ENCODE measurements around the gene CDCA7. TPM values are rescaled to one million over a fixed set of nuclear protein-coding genes. Genes with fewer than 3 reads are reported as not detected.
"Not testable (repeated sequence)": the region's sequence is repeated elsewhere in the genome, so short reads cannot be mapped to it uniquely, and the experiment has no call there.

CDCA7 gene
- total RNA-seq, result under 1 TPM; 0.29 to 0.97 TPM
- long read RNA-seq, partial matches to known transcripts, result 1 of 1 reads
- long read RNA-seq, other reads (novel, unspliced or antisense), result 0 of 1 reads

- intact Hi-C loops (cut with DNase I), result loop anchor here in 1 of 2 donors (10.0 kb wide), 1 partner anchor 120 kb away; no protein-coding TSS in a partner anchor
- peak; percentile 92 to 93 for ATAC-seq
- peak; percentile 52 for DNase-seq
These were observed at the start of gene CDCA7 for GRCh38 chr2:173354582-173355131. Gene CDCA7 (plus strand): TSS chr2:173354872. CDS start chr2:173354964, 92 bp downstream.

- DNase-seq (no peak), ATAC-seq (no peak)
- intact Hi-C loops (cut with DNase I), result no loop called here
These were observed 49.4 kb upstream of the CDCA7 start for GRCh38 chr2:173305303-173305702.

GRCh38 chr2:173307293-173307692, 47.4 kb upstream of the CDCA7 start:
- ATAC-seq, result no peak
- intact Hi-C loops (cut with DNase I), result no loop called here
- DNase-seq, result no peak

GRCh38 chr2:173309370-173309769, 45.3 kb upstream of the CDCA7 start:
- DNase-seq; intact Hi-C loops (cut with DNase I); ATAC-seq: not testable (repeated sequence)

GRCh38 chr2:173311844-173312606, 42.6 kb upstream of the CDCA7 start:
- intact Hi-C loops (cut with DNase I), result no loop called here
- no peak for ATAC-seq
- DNase-seq, result no peak

GRCh38 chr2:173323371-173323770, 31.3 kb upstream of the CDCA7 start:
- ATAC-seq, result no peak
- intact Hi-C loops (cut with DNase I), result no loop called here
- no peak for DNase-seq

GRCh38 chr2:173326806-173327205, 27.9 kb upstream of the CDCA7 start:
- DNase-seq, result no peak
- ATAC-seq, result no peak
- intact Hi-C loops (cut with DNase I), result no loop called here

GRCh38 chr2:173327421-173327820, 27.3 kb upstream of the CDCA7 start:
- intact Hi-C loops (cut with DNase I), result no loop called here
- DNase-seq (no peak), ATAC-seq (no peak)

- ATAC-seq; DNase-seq; intact Hi-C loops (cut with DNase I): not testable (repeated sequence)
These were observed 21.7 kb upstream of the CDCA7 start for GRCh38 chr2:173333003-173333402.

- intact Hi-C loops (cut with DNase I), result no loop called here
- ATAC-seq (no peak), DNase-seq (no peak)
These were observed 14.9 kb upstream of the CDCA7 start for GRCh38 chr2:173339807-173340206.

GRCh38 chr2:173343921-173344320, 10.8 kb upstream of the CDCA7 start:
- ATAC-seq (no peak), DNase-seq (no peak)
- intact Hi-C loops (cut with DNase I), result no loop called here

GRCh38 chr2:173346035-173346434, 8.6 kb upstream of the CDCA7 start:
- ATAC-seq (no peak), DNase-seq (no peak)
- intact Hi-C loops (cut with DNase I), result no loop called here

GRCh38 chr2:173347305-173348168, 7.1 kb upstream of the CDCA7 start:
- ATAC-seq (no peak), DNase-seq (no peak)
- intact Hi-C loops (cut with DNase I), result no loop called here

- DNase-seq (no peak), ATAC-seq (no peak)
- intact Hi-C loops (cut with DNase I), result no loop called here
These were observed 5.4 kb upstream of the CDCA7 start for GRCh38 chr2:173349287-173349686.

- DNase-seq, result no peak
- no peak for ATAC-seq
- intact Hi-C loops (cut with DNase I), result loop anchor here in 1 of 2 donors (10.0 kb wide), 1 partner anchor 116 kb away; no protein-coding TSS in a partner anchor
These were observed 4.3 kb upstream of the CDCA7 start for GRCh38 chr2:173350383-173350782.

- ATAC-seq (no peak), DNase-seq (no peak)
- intact Hi-C loops (cut with DNase I), result loop anchor here in 1 of 2 donors (10.0 kb wide), 1 partner anchor 117 kb away; no protein-coding TSS in a partner anchor
These were observed 2.8 kb upstream of the CDCA7 start for GRCh38 chr2:173351879-173352278.

- intact Hi-C loops (cut with DNase I), result loop anchor here in 1 of 2 donors (10.0 kb wide), 1 partner anchor 119 kb away; no protein-coding TSS in a partner anchor
- DNase-seq, result no peak
- ATAC-seq, result no peak
These were observed 1.1 kb upstream of the CDCA7 start for GRCh38 chr2:173353556-173353955.

- DNase-seq, result no peak
- ATAC-seq, result no peak
- intact Hi-C loops (cut with DNase I), result loop anchor here in 1 of 2 donors (10.0 kb wide), 1 partner anchor 119 kb away; no protein-coding TSS in a partner anchor
These were observed 545 bp upstream of the CDCA7 start for GRCh38 chr2:173354073-173354581.
